ENCODE data around the gene RAPGEF4. TPM values are rescaled to one million over a fixed set of nuclear protein-coding genes. Genes with fewer than 3 reads are reported as not detected.

The RAPGEF4 gene
- total and polyA plus RNA-seq, 9 of the 15 experiments (the other 6 are each of a cell fraction or from before 2014, with no cell fraction given), result 0.04 to 0.33 (median 0.13) TPM; not detected in 6

DNA sequence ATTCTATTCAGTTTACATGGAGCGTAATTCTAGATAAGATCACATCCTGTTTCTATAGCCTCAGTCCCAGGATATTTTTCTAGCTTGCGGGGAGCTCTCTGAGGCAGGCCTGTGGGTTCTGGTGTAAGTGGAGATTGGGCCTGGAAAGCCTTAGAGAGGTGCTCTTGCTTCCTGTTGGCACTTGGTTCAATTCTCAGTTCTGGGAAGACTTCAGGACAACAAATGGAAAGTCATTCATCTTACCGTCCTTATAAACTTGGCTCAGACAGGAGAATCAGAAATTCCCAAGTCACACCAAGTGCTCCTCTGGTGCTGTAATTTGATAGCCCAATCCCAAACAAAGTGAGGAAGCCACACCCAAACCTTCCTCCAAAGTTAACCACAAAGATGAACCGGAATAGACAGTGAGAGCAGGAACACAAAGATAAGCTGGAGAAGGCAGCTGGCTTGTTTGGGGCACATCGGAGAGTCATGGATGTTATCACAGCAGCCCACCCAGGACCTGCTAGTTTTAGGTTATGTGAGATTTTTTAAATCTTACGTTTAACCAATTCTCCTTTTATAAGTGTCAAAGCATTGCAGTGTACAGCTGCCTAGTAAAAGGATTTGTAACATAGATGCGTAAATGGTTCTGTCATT lies 195.7 kb downstream of the RAPGEF4 start (continued):
- no peak for TF ChIP-seq RREB1 (CRISPR knock-in tag; IDR thresholded peaks at IDR 0.05)
- peak; percentile 64 for TF ChIP-seq TAL1 (IDR thresholded peaks at IDR 0.05)
- TF ChIP-seq SMARCA4 (IDR thresholded peaks at IDR 0.05), result peak; percentile 72; the same call in 1 of the 2 replicates
- 0 out of 2 replicates have a peak, but pooled peaks have one; percentile 34 for TF ChIP-seq DPF2 (IDR thresholded peaks at IDR 0.05)
- no peak for TF ChIP-seq BRF2 (IDR thresholded peaks at IDR 0.05; ENCODE audit: borderline replicate concordance, insufficient read depth, insufficient read length)
- no peak for TF ChIP-seq ZSCAN29 (IDR thresholded peaks at IDR 0.05)
- no peak for TF ChIP-seq HOMEZ (CRISPR knock-in tag; IDR thresholded peaks at IDR 0.05)
- no peak for TF ChIP-seq MCM3 (IDR thresholded peaks at IDR 0.05)
- TF ChIP-seq ARID1B (IDR thresholded peaks at IDR 0.05), result peak; percentile 79
- peak in 1 of 2 experiments; percentile 65; a peak in 1 of 4 replicates for TF ChIP-seq MLLT1 (IDR thresholded peaks at IDR 0.05)
- no peak for TF ChIP-seq ATF3 (IDR thresholded peaks at IDR 0.05)
- no peak for TF ChIP-seq ATF3 (CRISPR knock-in tag; conservative IDR thresholded peaks at IDR 0.05)
- no peak for TF ChIP-seq TRIM25 (IDR thresholded peaks at IDR 0.05; ENCODE audit: borderline replicate concordance)
- no peak for TF ChIP-seq CHD1 (IDR thresholded peaks at IDR 0.05; ENCODE audit: low read length)
- TF ChIP-seq BCL6 (CRISPR knock-in tag; IDR thresholded peaks at IDR 0.05), result no peak

Data from K562 (cell line).